GM20431 (cell line): Measurements from ENCODE around the gene CKS1B.

ENCODE experiments used
- in situ Hi-C: fragments of 300-500 bp; cut with MseI, MboI; formaldehyde crosslinking; loops from one replicate; pipeline ENCODE4 v1.15.0; 2020; ENCODE audit warnings: low sequenced_read_pairs; ENCODE audit not compliant: unreplicated experiment

The CKS1B gene

DNA sequence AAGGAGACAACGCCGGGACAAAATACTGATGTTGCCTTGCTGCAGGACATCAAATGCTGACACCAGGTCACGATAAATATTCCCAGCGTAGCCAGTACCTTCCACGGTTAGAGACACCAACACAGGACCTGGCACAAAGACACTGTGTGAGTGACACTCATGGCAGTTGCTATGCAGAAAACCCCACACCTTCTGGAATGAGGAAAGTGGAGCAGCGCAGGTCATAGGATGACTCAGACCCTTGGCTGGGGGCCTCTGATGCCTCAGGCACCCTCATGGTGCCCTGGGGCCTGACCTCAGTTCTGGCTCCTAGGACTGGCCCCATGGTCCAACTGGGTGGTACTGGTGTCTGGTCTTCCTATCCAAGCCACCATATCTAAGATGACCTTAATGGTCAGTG is 52.1 kb downstream of the CKS1B start:
- in situ Hi-C loops, result no loop called here
